Esophagus squamous epithelium (tissue), 4 donors: ENCODE data around the gene TIAL1.

Source experiments
- CTCF ChIP-seq, 6 experiments: fragments of 450-650 bp in 4 of 6; fragments of 200-600 bp in 2 of 6; sonication (generic) in 2 of 6; IDR thresholded peaks; one replicate each; pipeline ENCODE4 v1.5.1; 2016 to 2019; ENCODE audit warnings: antibody characterized with exemption in 6 of 6, mild to moderate bottlenecking in 4 of 6, moderate library complexity in 4 of 6
- POLR2A ChIP-seq, 4 donors: fragments of 450-650 bp; IDR thresholded peaks; one replicate each; pipeline ENCODE4 v1.6.1; 2017; ENCODE audit warnings: antibody characterized with exemption in 4 of 4, mild to moderate bottlenecking in 4 of 4, moderate library complexity in 3 of 4

GRCh38 chr10:119549247-119549999, 47.3 kb downstream of the TIAL1 start:
- TF ChIP-seq CTCF (IDR thresholded peaks at IDR 0.05), result no peak
- TF ChIP-seq POLR2A (IDR thresholded peaks at IDR 0.05), result no peak
